GM18526 (cell line): ENCODE data around the gene ID3.

Experiments
- POLR2A ChIP-seq: IDR thresholded peaks from 3 replicates; pipeline ENCODE4 v1.6.1; 2011; ENCODE audit not compliant: insufficient read length; ENCODE audit errors: extremely low read depth

ID3 gene, protein sequence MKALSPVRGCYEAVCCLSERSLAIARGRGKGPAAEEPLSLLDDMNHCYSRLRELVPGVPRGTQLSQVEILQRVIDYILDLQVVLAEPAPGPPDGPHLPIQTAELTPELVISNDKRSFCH

DNA sequence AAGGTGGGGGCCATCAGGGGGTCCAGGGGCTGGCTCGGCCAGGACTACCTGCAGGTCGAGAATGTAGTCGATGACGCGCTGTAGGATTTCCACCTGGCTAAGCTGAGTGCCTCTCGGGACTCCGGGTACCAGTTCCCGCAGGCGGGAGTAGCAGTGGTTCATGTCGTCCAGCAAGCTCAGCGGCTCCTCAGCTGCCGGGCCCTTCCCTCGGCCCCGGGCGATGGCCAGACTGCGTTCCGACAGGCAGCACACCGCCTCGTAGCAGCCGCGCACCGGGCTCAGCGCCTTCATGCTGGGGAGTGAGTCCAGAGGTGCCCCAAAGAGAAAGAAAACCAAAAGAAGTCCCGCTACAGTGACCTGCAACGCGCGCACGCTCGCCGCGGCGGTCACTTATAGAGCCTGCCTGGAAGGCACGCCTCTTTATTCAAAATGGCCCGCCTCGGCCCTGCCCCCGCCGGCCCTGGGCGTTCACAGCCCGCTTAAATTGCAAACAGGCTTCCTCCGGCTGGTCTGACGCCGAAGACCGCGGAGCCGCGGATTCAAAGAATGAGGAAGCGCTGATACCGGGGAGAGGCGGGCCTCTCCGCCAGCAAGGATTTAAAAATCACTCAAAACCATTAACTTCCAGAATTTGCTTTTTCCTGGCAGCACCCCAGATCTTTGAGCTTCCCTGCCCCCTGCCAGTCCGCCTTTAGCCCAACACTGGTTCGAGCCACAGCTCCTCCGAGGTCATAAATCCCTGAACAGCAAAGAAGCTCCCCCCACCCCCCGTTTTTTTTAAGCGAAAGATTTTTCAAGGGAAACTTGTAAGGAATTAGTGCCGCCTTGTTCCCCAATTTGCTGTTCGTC lies at the start of gene ID3:
Gene ID3, minus strand, starts transcription at position 366 of the 849 bp plus-strand sequence. Its CDS starts 75 bp downstream, at position 291.
- TF ChIP-seq POLR2A = peak; percentile 98

DNA sequence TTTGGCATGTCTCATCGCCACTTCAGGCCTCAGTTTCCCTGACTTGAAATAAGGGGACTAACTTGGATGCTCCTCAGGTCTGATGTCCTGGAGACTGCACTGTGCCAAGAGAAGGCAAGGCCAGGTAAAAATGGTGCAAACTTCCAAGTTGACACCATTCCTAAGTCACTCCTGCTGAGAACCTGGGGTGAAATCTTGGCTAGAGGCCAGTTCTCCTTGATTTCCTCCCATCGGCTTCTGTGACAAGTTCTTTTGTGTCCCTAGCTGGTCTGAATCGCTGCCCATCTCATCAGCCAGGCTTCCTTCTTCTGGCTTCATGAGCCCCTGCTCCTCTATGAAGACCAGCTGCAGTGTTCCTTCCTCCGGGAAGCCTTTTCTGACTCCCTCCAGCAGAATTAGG lies 48.6 kb upstream of the ID3 start:
- no peak for TF ChIP-seq POLR2A

DNA sequence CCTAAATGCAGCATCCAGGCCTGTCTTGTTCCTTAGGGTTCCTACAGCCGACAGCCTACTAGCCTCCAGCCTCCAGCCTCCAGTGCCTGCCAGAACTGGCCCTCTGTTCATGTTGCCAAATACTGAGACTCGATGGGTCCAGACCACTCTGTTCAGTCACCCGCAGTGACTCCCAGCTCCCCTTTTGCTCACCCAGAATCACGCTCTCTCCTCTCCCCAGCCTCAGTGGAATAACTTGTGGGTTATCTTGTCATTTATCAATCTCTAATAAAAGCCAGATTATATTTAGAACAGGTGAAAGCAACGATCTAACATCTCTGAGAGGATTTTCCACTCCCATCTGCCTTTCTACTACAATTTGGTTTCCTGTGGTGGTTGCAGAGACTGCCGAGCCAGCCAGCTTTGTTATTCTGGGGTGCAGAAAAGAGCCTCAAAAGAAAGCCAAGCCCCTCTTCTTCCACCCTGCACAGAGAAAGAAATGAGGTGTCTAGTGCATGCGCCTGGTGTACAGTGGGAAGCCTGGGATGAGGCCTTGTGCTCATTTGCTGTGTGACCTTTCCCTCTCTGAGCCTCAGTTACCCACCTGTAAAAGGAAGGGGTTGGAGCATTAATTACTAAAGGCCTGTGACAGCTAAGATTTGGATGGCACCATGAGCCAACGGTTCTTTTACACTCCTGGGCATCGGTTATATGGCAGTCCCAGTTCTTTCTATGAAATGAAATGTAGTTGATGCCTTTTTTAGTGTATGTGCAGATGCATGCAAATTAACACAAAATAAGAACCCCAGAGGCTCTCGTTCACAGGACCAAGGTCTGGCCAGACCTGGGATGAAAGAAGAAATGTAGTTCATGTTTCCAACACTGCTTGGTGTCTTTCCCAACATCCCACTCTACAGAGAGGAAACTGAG lies 42.9 kb upstream of the ID3 start:
- TF ChIP-seq POLR2A = no peak

DNA sequence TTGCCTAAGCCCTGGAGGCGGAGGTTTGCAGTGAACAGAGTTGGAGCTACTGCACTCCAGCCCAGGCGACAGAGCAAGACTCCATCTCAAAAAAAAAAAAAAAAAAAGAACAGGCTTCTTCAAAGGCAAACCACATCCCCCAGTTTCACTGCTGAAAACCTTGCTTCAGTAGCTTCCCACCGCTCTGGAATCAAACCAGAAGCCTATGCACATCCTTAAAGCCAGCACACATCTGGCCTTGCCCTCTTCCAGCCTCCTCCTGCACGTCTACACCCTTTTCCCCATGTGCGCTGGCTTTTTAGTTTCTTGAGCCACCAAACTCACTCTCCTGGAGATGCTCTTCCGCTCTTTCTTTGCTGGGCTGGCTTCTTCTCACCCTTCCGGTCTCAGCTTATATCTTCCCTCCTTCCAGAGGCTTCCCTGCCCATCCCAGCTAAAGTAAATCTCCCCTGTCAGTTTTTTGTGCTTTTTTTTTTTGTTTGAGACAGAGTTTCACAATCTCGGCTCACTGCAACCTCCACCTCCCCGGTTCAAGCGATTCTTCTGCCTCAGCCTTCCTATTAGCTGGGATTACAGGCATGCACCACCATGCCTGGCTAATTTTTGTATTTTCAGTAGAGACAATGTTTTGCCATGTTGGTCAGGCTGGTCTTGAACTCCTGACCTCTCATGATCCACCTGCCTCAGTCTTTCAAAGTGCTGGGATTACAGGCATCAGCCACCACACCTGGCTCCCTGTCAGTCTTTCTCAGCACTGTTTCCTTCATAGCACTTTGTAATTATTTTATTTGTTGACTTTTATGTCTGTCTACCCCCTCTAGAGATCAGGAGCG lies 42.0 kb upstream of the ID3 start:
- TF ChIP-seq POLR2A = no peak

DNA sequence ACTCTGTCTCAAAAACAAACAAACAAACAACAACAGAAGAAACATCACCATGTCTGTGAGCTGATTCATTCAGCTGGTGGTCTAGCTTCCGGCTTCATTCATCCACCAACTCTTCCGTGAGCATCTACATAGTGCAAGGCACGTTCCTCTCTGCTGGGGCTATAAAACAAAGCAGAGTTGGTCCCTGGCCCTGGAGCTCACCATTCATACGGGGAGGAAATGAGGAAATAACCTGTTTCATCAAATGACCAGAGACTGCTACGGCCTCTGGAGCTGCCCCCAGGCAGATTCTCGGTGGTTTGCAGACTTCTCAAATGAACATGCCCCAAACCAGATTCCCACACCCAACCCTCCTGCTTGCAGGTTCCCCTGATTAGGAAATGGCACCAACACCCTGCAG lies 41.0 kb upstream of the ID3 start:
- TF ChIP-seq POLR2A = no peak

DNA sequence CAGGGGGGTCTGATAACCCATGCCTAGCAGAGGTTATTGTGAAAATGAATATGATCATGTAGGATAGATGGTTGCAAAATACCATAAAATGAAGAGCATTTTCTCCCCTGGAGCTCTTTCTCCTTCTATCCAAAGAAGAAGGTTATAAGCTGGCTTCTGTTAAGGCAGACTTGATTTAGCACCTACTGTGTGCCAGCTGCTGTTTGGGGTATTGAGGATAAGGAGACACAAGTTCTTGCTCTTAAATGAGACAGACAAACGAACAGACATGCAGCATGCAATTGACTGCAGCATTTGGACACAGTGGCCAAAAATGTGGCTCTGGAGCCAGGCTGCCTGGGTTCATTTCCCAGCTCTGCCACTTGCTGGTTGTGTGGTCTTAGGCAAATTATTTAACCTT lies 39.8 kb upstream of the ID3 start:
- no peak for TF ChIP-seq POLR2A

DNA sequence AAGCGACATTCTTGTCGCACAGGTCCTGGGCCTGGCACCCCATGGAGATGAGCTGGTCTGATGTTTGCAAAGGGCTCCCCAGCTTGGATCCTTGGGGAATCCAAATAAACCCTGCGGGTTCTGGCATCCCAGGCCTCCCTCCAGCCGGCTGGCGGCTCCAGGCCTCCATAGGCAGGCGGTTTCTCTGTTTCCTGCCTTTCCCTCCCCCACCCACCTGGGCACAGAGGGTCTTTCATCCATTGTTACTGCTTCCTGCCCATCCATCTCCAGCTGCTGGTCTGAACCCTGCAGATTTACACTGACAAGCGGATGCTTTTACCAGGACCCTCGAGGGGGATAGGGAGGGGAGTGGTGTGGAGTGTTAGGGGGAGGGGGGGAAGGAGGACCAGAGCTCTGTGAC lies 39.1 kb upstream of the ID3 start:
- no peak for TF ChIP-seq POLR2A

DNA sequence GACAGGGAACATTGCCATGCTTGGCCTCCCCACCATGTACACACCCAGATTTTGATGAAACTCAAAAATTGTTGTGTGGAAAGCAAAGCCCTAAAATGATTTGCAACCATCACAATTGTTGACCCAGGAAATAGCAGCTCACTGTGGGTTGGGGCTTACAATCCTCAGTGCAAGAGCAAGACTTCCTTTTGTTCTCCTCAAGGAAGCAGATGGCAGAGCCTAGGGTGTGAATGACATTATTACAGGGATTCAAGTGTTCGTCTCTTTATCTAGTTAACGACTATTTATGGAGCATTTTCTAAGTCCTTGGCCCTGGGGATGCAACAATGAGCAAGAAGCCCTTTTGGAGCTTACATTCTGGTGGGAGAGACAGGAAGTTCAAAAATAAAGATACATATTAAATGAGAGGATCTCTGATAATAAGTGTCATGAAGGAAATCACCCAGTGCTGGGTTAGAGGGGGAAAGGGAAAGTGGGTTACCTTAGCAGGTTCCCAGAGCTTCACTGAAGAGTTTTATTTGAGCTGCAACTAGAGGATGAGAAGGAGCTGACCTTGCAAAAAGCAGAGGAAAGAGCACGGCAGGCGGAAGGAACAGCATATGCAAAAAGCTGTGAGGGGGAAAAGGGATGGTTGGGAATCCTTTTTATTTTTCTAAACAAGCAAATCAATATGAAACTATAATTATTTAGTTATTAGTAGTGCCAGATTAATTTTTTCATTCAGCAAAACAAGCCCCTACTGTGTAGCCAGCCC lies 38.5 kb upstream of the ID3 start:
- TF ChIP-seq POLR2A = no peak

DNA sequence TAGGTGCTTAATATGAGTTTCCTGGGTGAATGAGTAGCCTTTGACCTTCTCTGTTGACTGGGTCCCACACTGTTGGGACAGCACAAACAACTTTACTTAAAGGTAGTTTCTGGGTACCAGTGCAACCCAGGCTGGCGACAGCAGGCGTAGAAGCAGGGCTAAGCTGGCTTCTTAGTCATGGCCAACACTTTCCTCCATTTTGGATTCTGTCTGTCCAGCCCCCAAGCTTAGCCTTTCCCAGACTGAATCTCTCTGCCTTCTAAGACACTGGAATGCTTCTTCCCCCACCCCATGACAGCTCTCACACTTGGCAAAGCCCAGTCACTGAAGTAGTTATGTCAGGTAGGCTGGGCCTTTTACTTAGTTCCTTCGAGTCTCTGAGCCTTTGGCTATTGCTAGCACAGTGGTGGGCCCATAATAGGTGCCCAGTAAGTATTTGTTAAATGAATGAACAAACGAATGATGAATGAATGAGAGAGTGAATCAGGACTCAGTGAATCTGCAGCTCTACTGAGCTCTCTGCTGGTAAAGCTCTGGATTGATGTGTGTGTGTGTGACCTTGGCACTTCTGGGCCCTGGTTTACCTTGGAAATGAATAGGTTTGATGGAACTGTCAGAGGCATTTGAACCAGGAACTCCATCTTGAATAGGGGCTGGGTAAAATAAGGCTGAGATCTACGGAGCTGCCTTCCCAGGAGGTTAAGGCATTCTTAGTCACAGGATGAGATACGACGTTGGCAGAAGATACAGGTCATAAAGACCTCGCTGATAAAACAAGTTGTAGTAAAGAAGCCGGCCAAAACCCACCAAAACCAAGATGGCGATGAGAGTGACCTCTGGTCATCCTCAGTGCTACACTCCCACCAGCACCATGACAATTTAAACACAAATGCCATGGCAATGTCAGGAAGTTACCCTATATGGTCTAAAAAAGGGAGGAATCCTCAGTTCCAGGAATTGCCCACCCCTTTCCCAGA lies 37.4 kb upstream of the ID3 start:
- TF ChIP-seq POLR2A = no peak

DNA sequence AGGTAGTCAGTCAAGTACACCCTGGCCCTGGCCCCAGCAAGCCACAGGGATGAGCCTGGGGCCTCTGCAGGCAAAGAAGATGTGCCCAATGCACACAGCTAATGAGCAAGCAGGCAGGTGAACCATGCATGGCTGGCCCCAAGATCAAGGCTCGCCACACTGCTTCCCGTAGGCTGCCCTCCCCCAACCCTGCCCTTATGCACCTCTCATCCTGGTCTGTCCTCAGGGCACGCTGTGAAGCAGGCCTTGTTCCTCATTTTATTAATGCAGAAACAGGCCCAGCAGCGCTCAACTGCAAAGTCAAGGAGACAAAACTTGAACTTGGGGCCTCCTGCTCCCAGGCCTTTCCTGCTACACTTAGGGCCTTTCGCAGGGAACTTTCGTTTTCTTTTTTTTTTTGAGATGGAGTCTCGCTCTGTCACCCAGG lies 35.6 kb upstream of the ID3 start:
- TF ChIP-seq POLR2A = no peak

DNA sequence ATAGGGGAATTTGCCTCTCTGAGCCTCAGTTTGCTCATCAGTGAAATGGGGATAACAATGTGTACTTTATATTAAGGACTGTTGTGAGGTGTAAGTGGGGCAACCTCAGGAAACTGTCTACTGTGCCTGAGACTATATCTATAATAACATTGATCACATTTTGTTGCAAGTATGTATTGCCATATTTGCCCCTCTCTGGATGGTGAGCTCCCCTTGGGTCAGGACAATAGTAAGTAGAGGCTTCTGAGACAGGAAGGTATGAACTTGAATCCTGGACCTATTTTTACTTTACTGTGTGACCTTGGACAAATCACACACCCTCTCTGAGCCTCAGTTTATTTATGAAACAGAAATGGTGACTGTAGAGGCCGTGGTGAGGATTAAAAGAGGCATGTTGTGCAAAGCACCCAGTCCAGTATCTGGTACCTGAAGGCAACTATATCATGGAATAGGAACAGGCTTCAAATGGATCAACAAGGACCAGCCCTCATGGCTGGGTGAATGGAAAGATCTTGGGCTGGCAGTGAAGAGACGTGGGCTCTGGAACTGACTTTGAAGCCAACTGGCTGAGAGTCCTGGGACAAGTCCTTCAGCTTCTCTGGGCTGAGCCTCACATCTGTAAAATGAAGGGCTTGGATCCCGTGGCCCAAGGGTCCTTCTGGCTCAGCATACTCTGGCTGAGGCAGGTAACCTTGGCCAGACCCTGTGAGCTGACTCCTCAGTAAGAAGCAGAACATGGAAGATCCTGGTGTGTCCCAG lies 35.0 kb upstream of the ID3 start:
- TF ChIP-seq POLR2A = no peak

DNA sequence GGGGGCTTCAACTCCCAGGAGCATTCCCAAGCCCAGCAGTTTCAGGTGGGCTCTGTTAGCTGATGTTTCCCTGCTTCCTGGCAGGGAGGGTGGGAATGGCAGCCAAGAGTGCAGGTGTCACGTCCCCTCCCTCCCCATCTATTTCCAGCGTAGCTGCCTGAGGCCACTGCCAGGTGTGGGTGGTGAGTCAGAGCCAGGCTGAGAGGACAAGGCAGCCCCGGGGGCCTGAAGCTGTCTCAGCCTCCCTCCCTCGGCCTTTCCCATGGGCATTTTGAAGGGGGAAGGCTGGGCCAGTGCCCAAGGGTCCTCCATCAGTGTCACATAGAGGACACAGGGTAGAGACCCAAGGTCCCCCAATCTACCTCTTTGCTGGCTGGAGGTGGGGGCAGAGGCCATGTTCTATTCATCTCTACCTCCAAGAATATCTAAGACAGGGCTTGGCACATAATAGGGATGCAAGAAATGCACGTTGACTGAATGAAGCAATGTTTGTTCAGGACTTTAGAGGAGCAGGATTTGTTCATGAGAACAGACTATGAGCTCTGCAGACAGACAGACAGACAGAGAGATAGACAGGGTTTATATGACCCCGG lies 34.4 kb upstream of the ID3 start:
- TF ChIP-seq POLR2A = no peak
